ENCODE results near the gene THOC5.
"Not testable (repeated sequence)": the region's sequence is repeated elsewhere in the genome, so short reads cannot be mapped to it uniquely, and the experiment has no call there.

The THOC5 gene

DNA sequence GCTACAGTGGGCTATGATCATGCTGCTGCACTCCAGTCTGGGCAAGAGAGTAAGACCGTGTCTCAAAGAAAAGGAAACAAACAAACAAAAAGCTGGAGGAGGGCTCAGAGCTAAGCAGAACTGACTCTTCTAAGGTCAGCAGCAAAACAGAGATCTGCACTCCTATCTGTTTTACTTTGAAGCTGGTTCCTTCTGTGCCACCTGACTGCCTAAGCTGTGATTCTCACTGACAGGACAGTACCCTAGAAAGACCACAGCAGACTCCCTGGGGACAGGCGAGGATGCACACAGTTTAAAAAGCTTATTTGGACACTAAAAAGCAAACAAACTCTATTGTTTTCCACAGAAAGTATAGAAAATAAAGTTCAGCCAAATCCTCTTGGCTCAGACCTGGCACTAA, 43.0 kb downstream of the THOC5 start:
- DNase-seq (ENCODE audit: low read depth in 2 of 2): no peak

DNA sequence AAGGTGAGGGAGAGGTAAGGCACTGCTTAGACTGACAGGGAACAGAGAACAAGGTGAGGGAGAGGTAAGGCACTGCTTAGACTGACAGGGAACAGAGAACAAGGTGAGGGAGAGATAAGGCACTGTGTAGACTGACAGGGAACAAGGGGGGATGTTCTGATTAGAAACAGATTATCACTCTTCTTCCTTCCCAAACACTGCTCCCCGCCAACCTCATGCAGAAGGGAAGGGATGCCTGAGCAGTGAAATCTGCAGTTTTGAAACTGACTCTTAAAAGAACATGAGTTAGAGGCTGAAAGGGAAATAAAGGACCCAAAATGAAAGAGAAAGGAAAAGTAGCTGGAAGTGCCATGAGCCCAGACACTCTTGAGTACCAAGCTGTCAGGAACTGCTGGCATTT, 43.7 kb downstream of the THOC5 start:
- no peak for DNase-seq (ENCODE audit: low read depth in 2 of 2)

DNA sequence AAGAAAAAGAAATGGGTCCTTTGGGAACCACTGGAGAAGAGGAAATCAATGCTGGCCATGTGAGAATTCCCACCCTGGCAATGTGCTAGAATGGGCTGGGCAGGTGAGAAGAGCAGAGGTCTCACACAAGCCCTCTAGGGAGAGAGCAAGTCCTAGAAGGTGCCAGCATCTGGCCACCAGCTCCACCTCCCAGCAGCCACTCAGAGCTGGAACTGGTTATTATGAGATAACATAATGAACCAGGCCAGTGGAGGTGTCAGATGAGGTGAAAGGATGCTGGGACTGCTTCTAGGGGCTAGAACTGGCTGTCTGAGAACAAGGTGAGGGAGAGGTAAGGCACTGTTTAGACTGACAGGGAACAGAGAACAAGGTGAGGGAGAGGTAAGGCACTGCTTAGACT, 44.3 kb downstream of the THOC5 start:
- no peak for DNase-seq (ENCODE audit: low read depth in 2 of 2)

DNA sequence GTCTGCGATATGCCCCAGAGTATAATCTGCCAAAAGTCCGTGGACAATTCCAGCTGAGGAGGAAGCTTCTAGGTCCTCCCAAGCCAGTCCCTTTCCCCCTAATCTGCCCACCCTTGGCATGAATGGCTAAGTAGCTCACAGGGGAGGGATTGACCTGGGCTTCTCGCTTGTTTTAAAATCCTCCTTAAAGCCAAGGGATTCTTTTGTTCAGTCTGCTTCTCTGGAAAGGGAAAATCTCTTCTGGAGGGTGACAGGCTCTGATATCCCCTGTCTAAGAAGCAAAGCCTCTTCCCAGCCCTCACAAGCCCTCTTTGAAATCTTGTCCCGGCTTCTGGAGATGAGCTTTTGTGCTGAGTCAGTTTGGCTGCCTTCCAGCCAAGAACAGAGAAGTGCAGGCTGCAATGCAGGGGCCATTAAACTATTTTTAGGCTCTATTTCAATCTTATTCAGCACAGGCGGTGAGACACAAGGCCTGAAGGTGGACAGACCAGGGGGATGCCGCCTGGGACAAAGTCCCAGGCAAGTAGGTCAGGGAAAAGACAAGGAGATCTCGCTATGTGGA, 49.7 kb downstream of the THOC5 start:
- DNase-seq (ENCODE audit: low read depth in 2 of 2): no peak

DNA sequence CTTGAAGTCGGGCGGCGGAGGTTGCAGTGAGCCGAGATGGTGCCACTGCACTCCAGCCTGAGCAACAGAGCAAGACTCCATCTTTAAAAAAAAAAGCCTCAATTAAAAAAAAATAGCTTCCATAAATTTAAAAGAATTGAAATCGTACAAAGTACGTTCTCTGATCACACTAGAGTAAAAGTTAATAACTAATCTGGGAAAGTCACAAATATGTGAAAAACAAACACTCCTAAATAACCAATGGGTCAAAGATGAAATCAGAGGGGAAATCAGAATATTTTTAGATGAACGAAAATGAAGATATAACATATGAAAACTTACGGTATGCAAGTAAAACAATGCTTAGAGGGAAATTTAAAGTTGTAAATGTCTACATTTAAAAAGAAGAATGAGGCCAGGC, 53.7 kb downstream of the THOC5 start:
- DNase-seq (ENCODE audit: low read depth in 2 of 2): no peak

DNA sequence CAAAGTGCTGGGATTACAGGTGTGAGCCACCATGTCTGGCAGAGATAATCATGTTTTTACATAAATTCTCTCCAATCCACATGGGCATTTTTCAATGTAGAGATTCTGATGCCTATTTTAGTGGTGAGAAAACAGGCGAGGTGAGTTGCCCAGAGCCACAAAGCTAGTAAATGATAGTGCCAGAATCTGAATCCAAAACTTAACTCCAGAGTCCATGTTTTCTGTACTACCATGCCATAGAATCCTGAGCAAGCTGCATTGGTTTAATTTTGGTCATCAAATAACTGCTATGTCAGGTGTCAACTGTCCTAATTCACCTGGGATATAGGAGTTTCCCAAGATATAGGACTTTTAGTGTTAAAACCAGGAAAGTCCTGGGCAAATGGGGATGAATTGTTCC, 59.9 kb downstream of the THOC5 start:
- no peak for DNase-seq (ENCODE audit: low read depth in 2 of 2)

DNA sequence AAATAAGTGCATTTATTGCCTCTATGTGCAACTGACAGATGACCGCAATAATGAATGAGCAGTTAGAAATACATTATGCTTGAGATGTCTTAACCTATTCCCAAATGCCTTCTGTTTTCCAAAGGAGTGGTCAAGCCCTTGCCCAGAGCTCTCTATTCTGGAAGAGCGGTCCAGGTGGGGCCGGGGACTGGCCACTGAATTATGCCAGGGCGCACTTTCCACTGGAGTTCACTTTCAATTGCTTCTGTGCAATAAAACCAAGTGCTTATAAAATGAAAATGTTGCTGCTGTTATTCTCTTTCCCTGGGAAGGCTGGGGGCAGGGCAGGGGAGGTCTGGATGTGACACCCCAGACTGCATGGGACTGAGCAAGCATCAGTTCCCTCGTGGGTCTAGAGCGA, 62.5 kb downstream of the THOC5 start:
- DNase-seq (ENCODE audit: low read depth in 2 of 2): no peak

DNA sequence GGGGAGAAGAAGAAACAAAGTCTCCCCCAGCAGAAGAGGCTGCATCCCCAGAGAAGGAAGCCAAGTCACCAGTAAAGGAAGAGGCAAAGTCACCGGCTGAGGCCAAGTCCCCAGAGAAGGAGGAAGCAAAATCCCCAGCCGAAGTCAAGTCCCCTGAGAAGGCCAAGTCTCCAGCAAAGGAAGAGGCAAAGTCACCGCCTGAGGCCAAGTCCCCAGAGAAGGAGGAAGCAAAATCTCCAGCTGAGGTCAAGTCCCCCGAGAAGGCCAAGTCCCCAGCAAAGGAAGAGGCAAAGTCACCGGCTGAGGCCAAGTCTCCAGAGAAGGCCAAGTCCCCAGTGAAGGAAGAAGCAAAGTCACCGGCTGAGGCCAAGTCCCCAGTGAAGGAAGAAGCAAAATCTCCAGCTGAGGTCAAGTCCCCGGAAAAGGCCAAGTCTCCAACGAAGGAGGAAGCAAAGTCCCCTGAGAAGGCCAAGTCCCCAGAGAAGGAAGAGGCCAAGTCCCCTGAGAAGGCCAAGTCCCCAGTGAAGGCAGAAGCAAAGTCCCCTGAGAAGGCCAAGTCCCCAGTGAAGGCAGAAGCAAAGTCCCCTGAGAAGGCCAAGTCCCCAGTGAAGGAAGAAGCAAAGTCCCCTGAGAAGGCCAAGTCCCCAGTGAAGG, 64.3 kb downstream of the THOC5 start:
- not testable (repeated sequence) for DNase-seq (ENCODE audit: low read depth in 2 of 2)

DNA sequence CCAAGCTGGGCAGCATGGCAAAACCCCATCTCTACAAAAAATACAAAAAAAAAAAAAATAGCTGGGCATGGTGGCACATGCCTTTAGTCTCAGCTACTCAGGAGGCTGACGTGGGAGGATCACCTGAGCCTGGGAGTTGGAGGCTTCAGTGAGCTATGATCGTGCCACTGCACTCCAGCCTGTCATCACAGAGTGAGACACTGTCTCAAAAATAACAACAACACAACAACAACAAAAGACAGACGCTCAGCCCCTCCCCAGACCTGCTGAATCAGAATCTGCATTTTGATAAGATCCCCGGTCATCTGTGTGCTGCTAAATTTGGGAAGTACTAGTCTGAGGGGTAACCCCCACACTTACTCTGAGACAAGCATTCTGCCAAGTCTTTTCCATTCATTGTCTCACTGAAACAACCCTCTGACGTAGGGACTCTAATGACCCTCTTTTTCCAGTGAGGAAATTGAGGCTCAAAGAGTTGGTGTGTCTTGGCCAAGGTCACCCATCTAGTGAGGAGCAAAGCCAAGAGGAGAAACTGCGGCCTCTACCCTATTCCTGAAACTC, 66.1 kb downstream of the THOC5 start:
- no peak for DNase-seq (ENCODE audit: low read depth in 2 of 2)

DNA sequence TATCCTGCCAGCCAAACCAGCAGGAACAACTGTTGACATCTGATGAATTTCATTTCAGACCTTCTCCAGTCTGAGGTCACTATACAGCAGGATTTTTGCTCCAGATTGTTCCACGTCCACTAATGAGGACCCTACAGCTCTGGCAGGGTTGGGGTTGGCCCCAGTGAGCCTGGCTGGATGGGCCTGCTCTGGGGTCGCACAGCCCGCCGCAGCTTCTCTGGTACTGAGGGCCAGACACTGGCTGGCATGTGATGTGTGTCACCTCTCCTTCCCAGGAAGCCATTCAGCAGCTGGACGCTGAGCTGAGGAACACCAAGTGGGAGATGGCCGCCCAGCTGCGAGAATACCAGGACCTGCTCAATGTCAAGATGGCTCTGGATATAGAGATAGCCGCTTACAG, 68.1 kb downstream of the THOC5 start:
- DNase-seq (ENCODE audit: low read depth in 2 of 2): no peak

DNA sequence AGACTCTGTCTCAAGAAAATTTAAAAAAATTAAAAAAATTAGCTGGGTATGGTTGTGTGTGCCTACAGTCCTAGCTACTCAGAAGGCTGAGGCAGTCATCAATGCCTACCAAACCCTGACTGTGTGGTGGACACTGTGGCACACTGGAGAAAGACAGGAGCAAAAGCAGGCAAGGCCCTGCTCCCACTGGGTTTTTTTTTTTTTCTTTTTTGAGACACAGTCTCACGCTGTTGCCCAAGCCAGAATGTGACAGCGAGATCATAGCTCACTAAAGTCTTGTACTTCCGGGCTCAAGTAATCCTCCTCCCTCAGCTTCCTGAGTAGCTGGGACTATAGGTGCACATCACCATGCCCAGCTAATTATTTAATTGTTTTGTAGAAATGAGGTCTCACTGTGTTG, 68.9 kb downstream of the THOC5 start:
- DNase-seq (ENCODE audit: low read depth in 2 of 2): no peak

DNA sequence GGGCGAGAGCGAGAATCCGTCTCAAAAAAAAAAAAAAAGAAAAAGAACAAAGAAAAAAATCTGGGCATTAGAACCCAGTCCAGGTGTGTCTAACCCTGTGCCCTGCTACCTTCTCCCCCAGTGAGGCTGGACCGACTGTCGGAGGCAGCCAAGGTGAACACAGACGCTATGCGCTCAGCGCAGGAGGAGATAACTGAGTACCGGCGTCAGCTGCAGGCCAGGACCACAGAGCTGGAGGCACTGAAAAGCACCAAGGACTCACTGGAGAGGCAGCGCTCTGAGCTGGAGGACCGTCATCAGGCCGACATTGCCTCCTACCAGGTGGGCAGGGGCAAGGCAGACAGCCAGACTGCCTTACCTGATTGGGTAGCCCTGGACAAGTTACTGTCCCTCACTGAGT, 70.3 kb downstream of the THOC5 start:
- DNase-seq (ENCODE audit: low read depth in 2 of 2): no peak

DNA sequence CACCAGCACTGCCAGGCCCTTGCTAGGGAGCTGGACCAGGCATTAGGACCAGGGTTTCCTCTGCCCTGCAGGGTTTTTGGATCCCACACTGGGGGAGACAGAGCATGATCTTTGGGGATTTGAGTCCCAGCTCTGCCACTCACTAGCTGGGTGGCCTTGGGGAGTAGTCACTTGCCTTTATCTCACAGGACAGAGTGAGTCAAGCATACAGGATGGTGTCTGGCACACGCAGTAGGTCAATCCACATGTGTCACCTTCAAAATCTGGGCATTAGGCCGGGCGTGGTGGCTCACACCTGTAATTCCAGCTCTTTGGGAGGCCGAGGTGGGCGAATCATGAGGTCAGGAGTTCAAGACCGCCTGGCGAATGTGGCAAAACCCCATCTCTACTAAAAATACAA, 70.8 kb downstream of the THOC5 start:
- no peak for DNase-seq (ENCODE audit: low read depth in 2 of 2)

DNA sequence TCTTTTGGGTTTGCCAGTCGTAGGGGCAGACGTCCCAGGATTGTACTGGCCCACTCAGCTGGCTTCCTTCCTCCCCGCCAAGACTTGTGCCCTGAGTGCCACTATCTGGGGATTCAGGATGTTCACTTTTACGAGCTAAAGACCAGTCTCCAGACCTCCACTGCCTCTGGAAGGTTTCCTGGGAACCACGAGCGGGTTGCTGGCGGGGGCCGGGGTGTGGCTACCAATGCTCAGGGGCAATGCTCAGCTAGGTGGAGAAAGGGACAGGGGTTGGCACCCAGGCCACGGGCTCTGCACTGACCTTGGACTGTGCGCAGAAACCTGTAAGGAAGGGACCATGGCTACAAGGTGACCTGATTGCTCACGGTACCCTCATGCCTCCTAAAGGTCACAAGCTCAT, 71.3 kb downstream of the THOC5 start:
- no peak for DNase-seq (ENCODE audit: low read depth in 2 of 2)

DNA sequence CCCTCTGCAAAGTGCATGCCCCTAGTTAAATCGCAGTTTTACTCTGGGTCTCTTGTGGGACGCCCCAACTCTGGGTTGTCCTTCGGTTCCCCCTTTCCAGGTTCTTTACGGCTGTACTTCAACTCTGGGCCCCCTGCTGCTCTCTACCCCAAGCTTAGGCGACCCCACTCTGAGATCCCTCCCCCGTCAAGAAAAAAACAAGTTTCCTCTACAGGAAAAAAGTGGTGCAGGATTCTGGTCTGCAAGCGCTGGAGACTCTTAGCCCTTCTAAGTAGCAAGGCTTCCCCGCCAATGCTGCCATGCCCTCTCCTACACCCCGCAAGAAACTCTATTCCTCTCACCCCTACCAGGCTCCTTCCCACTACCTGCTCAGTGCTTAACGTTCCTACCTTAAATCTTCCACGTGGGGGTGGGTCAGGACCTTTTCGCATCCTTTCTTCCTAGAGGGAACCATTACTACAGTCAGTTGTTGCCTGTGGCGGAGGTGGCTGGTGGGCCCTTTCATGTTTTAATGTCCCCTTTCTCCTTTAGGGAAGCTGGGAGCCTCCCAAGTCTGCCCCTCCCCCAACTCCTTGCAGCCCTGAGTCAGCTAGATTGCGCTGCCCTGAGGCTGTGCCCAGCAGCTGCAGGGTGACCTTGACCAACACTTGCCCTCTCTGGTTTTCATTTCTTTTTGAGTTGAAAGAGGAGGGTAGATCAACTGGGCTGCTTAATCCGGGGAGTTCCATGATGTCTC, 72.1 kb downstream of the THOC5 start:
- DNase-seq (ENCODE audit: low read depth in 2 of 2): no peak

DNA sequence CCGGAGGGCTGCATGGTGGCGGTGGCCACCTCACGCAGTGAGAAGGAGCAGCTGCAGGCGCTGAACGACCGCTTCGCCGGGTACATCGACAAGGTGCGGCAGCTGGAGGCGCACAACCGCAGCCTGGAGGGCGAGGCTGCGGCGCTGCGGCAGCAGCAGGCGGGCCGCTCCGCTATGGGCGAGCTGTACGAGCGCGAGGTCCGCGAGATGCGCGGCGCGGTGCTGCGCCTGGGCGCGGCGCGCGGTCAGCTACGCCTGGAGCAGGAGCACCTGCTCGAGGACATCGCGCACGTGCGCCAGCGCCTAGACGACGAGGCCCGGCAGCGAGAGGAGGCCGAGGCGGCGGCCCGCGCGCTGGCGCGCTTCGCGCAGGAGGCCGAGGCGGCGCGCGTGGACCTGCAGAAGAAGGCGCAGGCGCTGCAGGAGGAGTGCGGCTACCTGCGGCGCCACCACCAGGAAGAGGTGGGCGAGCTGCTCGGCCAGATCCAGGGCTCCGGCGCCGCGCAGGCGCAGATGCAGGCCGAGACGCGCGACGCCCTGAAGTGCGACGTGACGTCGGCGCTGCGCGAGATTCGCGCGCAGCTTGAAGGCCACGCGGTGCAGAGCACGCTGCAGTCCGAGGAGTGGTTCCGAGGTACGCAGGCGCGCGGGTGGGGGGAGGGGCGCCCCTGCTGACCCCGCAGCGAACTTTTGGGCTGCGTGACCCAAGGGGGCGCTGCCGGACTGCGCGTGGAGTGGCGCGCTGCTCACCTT, 72.9 kb downstream of the THOC5 start:
- no peak for DNase-seq (ENCODE audit: low read depth in 2 of 2)

DNA sequence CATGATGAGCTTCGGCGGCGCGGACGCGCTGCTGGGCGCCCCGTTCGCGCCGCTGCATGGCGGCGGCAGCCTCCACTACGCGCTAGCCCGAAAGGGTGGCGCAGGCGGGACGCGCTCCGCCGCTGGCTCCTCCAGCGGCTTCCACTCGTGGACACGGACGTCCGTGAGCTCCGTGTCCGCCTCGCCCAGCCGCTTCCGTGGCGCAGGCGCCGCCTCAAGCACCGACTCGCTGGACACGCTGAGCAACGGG, 73.4 kb downstream of the THOC5 start:
- no peak for DNase-seq (ENCODE audit: low read depth in 2 of 2)

DNA sequence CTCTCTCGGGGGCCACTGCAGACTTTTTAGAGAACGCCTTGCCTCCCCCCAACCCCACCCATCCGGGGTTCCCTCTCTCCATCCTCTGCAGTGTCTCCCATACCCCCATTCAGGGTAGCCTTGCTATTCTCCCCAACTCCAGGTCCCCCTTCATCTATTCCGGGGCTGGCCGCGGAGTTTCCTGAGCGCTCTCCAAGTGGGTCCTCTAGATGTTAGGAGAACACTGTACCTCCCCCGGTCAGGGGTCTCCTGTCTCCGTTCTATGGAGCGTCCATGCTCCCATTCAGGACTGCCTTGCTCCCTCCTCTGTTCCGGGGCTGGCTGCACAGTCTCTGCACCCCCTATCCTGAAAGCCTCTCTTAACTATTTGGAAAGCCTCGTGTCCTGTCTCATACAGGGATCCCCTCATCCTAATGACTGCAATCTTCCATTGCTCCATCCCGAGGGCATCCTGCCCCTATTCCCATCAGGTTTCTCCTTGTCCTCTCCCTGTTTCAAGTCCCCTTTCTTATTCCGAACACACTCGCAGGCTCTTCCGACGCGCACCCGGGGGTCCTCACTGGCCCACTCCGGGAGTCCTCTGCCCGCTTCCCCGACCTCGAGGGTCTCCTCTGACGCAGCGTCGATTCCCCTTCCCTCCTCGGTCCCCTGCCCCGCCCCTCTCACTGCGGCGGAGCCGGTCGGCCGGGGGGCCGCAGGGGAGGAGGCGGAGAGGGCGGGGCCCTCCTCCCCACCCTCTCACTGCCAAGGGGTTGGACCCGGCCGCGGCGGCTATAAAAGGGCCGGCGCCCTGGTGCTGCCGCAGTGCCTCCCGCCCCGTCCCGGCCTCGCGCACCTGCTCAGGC, 73.9 kb downstream of the THOC5 start, which contains the start of gene NEFH:
TSS of gene NEFH (plus strand) at position 802 of the 845 bp plus-strand sequence. CDS start 45 bp downstream, outside the sequence.
- DNase-seq (ENCODE audit: low read depth in 2 of 2): no peak

DNA sequence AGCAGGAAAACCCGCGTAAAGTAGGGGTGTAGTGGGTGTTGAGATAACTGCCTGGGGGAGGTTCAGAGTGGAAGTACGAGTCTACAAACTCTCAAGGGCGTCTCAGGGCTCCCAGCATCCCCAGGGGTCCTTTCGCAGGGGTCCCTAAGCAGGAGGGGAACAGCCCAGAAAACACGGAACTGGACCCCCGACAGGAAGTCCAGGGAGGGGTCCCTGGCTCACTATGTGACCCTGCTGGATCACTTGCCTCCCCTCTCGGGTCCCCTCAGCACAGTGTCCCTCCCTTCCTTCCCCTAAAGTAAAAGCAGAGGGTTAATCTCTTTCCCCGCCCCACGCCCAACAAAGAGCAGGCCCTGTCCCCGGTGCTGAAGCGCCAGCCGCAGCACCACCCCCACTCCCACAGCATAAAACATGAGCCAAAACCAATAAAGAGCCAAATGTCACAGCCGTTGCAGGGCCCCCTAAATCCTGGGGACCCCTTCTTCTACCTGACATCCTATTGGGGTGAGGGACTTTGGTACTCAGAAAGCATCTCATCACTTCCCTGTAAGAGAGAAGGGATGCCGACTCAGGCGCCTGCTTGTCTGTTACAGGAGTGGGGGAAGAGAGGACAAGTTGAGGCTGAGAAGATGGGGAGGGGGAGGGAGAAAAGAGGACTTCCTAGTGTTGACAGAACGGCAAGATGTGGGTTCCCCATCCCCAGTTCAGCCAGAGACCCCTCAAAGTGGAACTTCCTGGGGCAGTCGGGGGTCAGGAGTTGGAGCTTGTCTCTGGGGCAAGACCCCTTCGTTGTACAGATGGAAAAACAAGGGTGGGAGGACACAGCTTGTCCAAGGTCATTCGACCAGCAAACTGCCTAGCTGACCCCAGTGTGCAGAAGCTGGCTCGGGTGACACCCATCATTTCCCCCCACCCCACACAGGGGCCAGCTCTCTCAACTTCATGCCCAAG, 75.0 kb downstream of the THOC5 start:
- DNase-seq (ENCODE audit: low read depth in 2 of 2): peak in 1 of 2 donors; percentile 3

DNA sequence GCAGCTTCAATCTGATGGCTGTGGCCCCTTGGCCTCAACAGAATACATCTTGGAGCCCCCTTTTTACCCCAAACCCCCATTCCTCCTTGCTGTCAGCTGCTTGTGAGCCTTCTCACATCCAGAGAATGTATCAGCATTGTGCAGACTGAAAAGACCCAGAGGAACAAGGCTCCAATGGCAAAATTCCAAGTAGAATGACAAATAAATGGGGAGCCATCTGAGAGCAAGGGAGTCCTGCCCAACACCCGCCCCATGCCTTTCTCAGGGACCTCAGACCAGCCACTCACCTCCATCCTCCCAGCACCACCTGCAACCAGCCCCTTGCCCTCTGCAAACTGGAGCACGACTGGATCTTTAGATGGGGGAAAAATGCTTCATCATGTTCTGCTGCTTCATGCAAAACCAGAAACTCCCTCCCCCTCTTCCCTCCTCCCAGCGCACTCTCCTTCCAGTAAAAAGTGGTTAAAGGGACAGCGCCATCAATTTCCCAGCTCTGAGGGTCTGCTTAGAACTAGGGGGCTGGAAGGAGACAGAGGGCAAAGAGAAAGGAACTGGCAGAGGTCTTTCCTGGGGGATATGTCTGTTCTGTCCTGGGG, 75.7 kb downstream of the THOC5 start:
- DNase-seq (ENCODE audit: low read depth in 2 of 2): no peak

Measured in stimulated activated CD8-positive, alpha-beta memory T cell treated with anti-CD3 and anti-CD28 coated beads, Interleukin-7, amount 100 ng/mL, for 1 hour (primary cell).